KOPT-K1 (cell line): Measurements from ENCODE around the gene HOTAIR.

ENCODE experiments used
- H3K27ac ChIP-seq: fragments of 200-600 bp; sonication (generic); 2 replicates; pipeline ENCODE4 v1.5.1; 2016; ENCODE audit warnings: antibody characterized with exemption, mild to moderate bottlenecking, low read depth, low read length; ENCODE audit not compliant: poor library complexity, severe bottlenecking
- H3K36me3 ChIP-seq: fragments of 200-600 bp; sonication (generic); 2 replicates; pipeline ENCODE4 v1.5.1; 2017; ENCODE audit warnings: antibody characterized with exemption, mild to moderate bottlenecking, low read length, moderate library complexity; ENCODE audit not compliant: insufficient read depth
- H3K9me3 ChIP-seq: fragments of 200-600 bp; sonication (generic); 2 replicates; pipeline ENCODE4 v1.5.1; 2017; ENCODE audit warnings: antibody characterized with exemption, low read length, mild to moderate bottlenecking; ENCODE audit not compliant: insufficient read depth, poor library complexity, severe bottlenecking

Gene HOTAIR

GRCh38 chr12:53947743-53948142 lies 27.0 kb downstream of the HOTAIR start:
- Histone ChIP-seq H3K27ac (no peak overlapping the region), H3K36me3 (no peaks in the 10 kb centered on the region), H3K9me3 (peaks cover 4% of the 10 kb centered on the region)

GRCh38 chr12:53944907-53945847 lies 29.6 kb downstream of the HOTAIR start:
- H3K36me3 ChIP-seq = no peaks in the 10 kb centered on the region
- H3K9me3 ChIP-seq = peaks cover 4% of the 10 kb centered on the region
- H3K27ac ChIP-seq = no peak overlapping the region

GRCh38 chr12:53944209-53944608 lies 30.5 kb downstream of the HOTAIR start:
- Histone ChIP-seq H3K36me3 (no peaks in the 10 kb centered on the region), H3K27ac (no peak overlapping the region), H3K9me3 (peaks cover under 1% of the 10 kb centered on the region)

- Histone ChIP-seq H3K27ac (no peak overlapping the region), H3K9me3 (no peaks in the 10 kb centered on the region)
Observed at GRCh38 chr12:53942467-53942997, 32.2 kb downstream of the HOTAIR start.

GRCh38 chr12:53941750-53942149 lies 33.0 kb downstream of the HOTAIR start:
- Histone ChIP-seq H3K36me3 (no peaks in the 10 kb centered on the region), H3K27ac (no peak overlapping the region), H3K9me3 (no peaks in the 10 kb centered on the region)

More at GRCh38 chr12:53942467-53942997, 32.2 kb downstream of the HOTAIR start:
- no peaks in the 10 kb centered on the region for H3K36me3 ChIP-seq

- Histone ChIP-seq H3K36me3 (no peaks in the 10 kb centered on the region), H3K27ac (no peak overlapping the region), H3K9me3 (no peaks in the 10 kb centered on the region)
Observed at GRCh38 chr12:53941187-53941586, 33.6 kb downstream of the HOTAIR start.

GRCh38 chr12:53940443-53941014 lies 34.2 kb downstream of the HOTAIR start:
- Histone ChIP-seq H3K36me3 (no peaks in the 10 kb centered on the region), H3K9me3 (no peaks in the 10 kb centered on the region), H3K27ac (no peak overlapping the region)

GRCh38 chr12:53939141-53940108 lies 35.3 kb downstream of the HOTAIR start:
- H3K9me3 ChIP-seq = no peaks in the 10 kb centered on the region
- no peaks in the 10 kb centered on the region for H3K36me3 ChIP-seq
- H3K27ac ChIP-seq = no peak overlapping the region

- Histone ChIP-seq H3K36me3 (no peaks in the 10 kb centered on the region), H3K9me3 (no peaks in the 10 kb centered on the region), H3K27ac (no peak within 1 kb of the TSS)
Observed at GRCh38 chr12:53938326-53939140, 36.2 kb downstream of the HOTAIR start, which contains the start of gene HOXC13. HOXC13 (plus strand) TSS chr12:53938831; CDS start chr12:53938907, 76 bp downstream.

- Histone ChIP-seq H3K27ac (no peak overlapping the region), H3K9me3 (no peaks in the 10 kb centered on the region), H3K36me3 (no peaks in the 10 kb centered on the region)
Observed at GRCh38 chr12:53937596-53938325, 37.0 kb downstream of the HOTAIR start.

- Histone ChIP-seq H3K36me3 (no peaks in the 10 kb centered on the region), H3K27ac (no peak overlapping the region), H3K9me3 (no peaks in the 10 kb centered on the region)
Observed at GRCh38 chr12:53937099-53937498, 37.7 kb downstream of the HOTAIR start.

- Histone ChIP-seq H3K9me3 (no peaks in the 10 kb centered on the region), H3K27ac (no peak overlapping the region), H3K36me3 (no peaks in the 10 kb centered on the region)
Observed at GRCh38 chr12:53935383-53936341, 39.1 kb downstream of the HOTAIR start.
